DLD1 (cell line): ENCODE results near the gene ELOVL5.

Experiments
- in situ Hi-C: cut with HindIII; loops from 2 replicates; pipeline ENCODE4 v1.10.0; 2017; ENCODE audit warnings: low sequenced_read_pairs

Gene ELOVL5

DNA sequence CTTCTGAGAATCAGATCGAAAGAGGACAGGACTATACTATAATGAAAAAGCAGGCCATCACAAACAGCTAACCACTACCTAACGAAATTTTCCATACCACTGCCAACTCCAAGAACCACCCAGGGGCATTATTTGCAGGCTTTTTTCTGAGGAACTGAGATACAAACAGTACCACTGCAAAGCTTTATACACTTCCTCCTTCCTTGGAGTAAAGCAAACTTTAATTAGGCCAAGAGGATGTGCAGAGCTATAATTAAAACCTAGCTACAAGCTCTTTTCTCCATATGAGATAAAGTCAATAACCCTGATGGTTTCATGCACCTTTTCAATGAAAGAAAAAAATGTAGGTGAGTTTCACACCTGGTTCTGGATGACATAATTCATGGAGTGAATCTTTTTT is 68.5 kb downstream of the ELOVL5 start:
- in situ Hi-C loops, result no loop called here

DNA sequence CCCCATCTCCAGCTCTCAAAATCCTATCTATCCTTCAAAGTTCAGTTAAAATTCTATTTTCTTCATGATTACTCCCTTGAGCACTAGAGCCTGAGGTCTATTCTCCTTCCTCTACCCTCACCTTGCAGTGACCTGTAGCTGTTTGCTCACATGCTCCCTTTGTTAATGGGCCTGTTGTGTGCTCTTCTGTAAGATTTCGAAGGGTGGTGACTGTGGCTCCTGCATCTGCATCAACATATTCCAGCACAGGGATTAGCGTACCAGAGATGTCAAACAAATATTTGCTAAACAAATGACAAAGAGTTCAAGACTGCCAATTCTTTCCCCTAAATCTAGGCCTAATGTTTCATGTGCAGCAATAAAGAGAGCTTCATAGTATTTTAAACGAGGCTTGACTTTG is 69.5 kb downstream of the ELOVL5 start:
- in situ Hi-C loops, result no loop called here

DNA sequence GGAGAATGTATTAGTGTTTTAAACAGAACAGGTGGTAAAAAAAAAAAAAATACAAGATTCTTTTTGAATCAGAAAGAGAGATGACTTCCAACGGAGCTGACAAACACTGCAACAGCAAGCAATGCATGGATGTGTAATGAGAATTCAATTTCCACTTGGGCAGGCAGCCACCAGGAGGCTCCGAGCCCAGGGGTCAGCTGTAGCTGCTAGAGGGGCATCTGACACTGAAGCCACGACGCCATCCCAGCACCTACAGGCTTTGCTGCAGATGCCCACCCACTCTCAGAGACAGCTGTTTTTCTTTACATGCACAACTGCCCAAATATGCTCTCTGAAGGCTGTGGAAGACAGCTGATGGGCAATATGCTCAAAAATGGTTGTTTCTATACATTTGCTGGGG is 75.4 kb downstream of the ELOVL5 start:
- in situ Hi-C loops, result no loop called here

- in situ Hi-C loops, result no loop called here
Observed at GRCh38 chr6:53269827-53270226, 78.9 kb downstream of the ELOVL5 start.

GRCh38 chr6:53268858-53269608 is 79.7 kb downstream of the ELOVL5 start:
- in situ Hi-C loops, result no loop called here

GRCh38 chr6:53266553-53267090 is 82.1 kb downstream of the ELOVL5 start:
- in situ Hi-C loops, result no loop called here

- in situ Hi-C loops, result no loop called here
Observed at GRCh38 chr6:53264915-53265607, 83.7 kb downstream of the ELOVL5 start.

GRCh38 chr6:53264337-53264736 is 84.4 kb downstream of the ELOVL5 start:
- in situ Hi-C loops, result no loop called here

DNA sequence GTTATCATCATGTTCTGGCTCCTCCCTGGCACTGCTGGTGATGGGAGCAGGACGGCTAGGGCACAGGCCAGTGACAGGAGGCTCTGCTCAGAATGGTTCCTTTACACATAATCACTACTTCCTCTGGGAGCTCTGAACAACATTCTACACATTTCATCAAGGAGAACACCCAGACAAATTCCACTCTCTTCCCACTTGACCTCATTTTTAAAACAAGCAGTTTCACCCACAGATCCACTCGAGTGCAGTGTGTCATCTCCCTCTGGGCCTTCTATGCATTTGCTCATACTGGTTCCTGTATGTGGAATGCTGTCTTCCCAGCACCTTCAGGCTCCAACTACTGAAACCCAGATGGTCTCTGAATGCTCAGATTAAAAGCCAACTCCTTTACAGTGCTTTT is 84.8 kb downstream of the ELOVL5 start:
- in situ Hi-C loops, result no loop called here

DNA sequence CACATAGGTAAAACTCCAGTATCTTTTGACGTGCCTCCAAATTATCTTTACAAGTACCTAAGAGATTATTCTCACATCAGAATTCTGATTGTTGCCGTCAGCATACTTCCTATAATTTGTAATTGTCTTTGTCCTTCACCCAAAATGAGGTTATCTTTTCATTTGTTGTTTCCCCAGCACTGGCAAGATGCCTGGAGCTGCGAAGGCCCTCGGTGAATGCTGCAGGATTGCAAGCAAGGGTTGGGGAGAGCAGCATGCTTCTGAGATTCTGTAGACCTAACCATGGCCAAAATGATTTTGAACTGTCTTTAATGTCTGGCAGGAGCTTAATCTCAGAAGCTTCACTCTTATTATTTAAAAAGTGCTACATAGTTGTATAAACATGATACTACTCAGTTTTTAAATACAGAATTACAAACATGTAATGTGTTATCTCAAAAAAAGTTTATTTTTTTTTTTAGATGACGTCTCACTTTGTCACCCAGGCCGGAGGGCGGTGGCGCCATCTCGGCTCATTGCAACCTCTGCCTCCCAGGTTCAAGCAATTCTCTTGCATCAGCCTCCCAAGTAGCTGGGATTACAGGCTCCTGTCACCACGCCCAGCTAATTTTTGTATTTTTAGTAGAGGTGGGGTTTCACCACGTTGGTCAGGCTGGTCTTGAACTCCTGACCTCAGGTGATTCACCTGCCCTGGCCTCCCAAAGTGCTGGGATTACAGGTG is 88.7 kb downstream of the ELOVL5 start:
- in situ Hi-C loops, result no loop called here

- in situ Hi-C loops, result no loop called here
Observed at GRCh38 chr6:53258774-53259155, 90.0 kb downstream of the ELOVL5 start.

- in situ Hi-C loops, result no loop called here
Observed at GRCh38 chr6:53258076-53258773, 90.5 kb downstream of the ELOVL5 start.

DNA sequence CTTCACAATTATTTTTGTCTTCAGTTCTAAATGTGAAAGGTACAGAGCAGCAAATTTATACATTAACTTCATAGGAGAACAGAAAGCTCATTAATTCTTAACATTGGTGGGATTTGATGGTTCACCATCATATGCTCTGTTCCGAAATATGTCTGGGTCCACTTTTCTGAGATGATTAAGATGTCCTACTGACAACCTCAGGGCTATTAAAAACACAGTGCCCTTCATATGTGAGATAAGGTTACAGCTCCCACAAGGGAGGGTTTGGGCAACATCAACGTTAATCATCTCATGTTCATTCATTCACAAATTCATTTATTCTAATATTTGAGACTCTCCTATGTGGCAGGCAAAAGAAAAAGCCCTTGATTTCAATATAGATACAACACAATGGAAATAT is 91.2 kb downstream of the ELOVL5 start:
- in situ Hi-C loops, result no loop called here

- in situ Hi-C loops, result no loop called here
Observed at GRCh38 chr6:53257001-53257400, 91.7 kb downstream of the ELOVL5 start.

GRCh38 chr6:53252177-53252692 is 96.5 kb downstream of the ELOVL5 start:
- in situ Hi-C loops, result no loop called here

DNA sequence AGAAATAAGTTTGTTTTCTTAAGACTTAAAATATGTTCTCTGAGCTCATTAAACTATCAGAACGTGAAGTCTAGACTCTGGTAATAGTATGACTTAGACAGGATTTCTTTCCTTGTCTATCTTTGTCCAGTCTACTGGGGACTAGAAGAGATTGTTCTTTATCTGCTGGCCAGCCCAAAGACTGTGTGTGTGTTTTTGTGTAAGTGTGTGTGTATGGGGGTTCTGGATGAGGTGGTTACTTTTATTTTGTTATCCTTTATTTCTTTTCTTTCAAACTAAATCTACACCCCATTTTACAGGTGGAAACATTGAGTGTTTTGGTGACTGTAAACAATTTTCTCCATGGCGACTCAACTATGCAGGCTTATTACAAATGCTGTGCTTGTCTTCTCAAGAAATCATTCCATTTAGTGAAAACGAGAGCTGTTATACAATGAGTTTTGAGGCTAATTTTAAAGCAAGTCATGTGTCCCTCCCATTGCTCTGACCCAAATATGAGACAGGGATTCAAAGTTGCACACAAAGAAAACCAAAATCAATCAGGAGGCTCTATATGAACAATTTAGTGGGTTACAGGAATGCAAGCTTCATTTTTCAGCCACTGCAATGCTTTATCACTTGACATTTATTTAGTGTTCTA is 97.6 kb downstream of the ELOVL5 start:
- in situ Hi-C loops, result no loop called here

DNA sequence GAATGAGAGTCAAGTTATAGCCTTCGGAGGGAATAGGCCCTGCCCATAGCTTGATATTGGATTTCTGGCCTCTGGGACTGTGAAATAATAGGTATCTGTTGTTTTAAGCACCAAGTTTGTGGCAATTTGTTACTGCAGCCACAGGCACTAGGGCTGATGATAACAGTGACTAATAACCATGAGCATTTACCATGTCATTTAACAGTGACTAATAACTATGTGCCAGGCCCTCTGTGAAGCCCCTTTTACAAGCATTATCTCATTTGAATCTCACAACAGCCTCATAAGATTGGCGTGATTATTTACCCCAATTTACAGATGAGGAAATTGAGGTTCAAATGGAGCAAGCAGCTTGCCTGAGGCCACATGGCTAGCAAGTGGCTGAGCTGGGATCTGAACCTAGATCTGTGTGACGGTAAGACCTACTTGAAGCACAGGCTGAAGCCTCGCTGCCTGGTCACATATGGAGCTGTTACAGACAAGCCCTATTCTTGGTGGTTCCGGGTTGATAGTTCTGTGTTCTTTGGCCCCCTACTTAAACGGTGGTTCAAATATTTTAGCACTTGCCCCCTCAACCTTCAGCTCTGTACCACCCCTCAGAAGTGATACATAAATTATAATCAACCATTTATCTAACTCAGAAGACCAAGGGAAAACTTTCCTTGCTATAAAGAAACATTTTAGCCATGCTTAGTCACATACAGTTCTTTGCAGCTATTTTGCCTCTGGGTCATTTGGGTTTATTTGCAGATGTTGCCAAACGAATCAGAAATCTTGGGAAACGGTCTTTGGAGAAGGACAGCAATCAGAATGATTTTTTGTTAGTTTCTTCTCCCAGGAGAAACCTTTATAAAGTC is 98.3 kb downstream of the ELOVL5 start:
- in situ Hi-C loops, result no loop called here

- in situ Hi-C loops, result no loop called here
Observed at GRCh38 chr6:53246924-53247323, 101.8 kb downstream of the ELOVL5 start.

DNA sequence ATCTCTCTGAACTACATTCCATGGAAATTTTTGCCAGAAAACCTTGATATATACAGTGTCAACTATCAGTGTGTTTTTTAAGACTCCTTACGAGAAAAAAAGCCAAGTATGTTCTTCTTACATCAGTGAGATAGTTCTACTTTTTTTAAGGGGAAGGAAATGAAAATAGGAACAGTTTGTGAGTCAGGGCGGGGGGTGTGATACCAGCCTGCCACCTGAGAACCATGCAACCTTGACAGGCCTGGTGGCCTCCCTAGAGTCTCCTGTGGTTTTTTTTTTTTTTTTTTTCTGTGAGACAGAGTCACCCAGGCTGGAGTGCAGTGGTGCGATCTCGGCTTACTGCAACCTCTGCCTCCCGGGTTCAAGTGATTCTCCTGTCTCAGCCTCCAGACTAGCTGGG is 103.8 kb downstream of the ELOVL5 start:
- in situ Hi-C loops, result no loop called here
